WTC11 (cell line): ENCODE data around the gene MEIS1.
A peak's percentile ranks its signal among the peaks of the same experiment; 100 is the strongest.

Experiments used
- CTCF ChIP-seq: fragments of 200-600 bp; IDR thresholded peaks from 2 replicates; pipeline ENCODE4 v1.8.0; 2022; ENCODE audit warnings: antibody characterized with exemption
- ELF4 ChIP-seq: sonication (generic); formaldehyde crosslinking; IDR thresholded peaks from 2 replicates; pipeline ENCODE4 v1.8.1; 2022; ENCODE audit warnings: low read depth, mild to moderate bottlenecking, moderate library complexity, missing genetic modification reagents
- NFE2L1 ChIP-seq: sonication (generic); formaldehyde crosslinking; IDR thresholded peaks from 2 replicates; pipeline ENCODE4 v1.8.1; 2023; ENCODE audit warnings: missing genetic modification reagents
- NR2C2 ChIP-seq: sonication (generic); formaldehyde crosslinking; IDR thresholded peaks from 2 replicates; pipeline ENCODE4 v1.8.0; 2022; ENCODE audit warnings: mild to moderate bottlenecking, missing genetic modification reagents
- SP1 ChIP-seq: sonication (generic); formaldehyde crosslinking; conservative IDR thresholded peaks from 2 replicates; pipeline ENCODE4 v1.8.1; 2022; ENCODE audit warnings: missing genetic modification reagents
- TEAD4 ChIP-seq: sonication (generic); formaldehyde crosslinking; IDR thresholded peaks from 2 replicates; pipeline ENCODE4 v1.8.0; 2022; ENCODE audit warnings: mild to moderate bottlenecking, missing genetic modification reagents
- ZNF121 ChIP-seq: sonication (generic); formaldehyde crosslinking; IDR thresholded peaks from 2 replicates; pipeline ENCODE4 v1.8.0; 2023; ENCODE audit warnings: missing genetic modification reagents
- TF ChIP-seq, protein P1 (sequence below): sonication (generic); formaldehyde crosslinking; IDR thresholded peaks from 2 replicates; pipeline ENCODE4 v1.8.1; 2022; ENCODE audit warnings: missing genetic modification reagents, borderline replicate concordance

DNA sequence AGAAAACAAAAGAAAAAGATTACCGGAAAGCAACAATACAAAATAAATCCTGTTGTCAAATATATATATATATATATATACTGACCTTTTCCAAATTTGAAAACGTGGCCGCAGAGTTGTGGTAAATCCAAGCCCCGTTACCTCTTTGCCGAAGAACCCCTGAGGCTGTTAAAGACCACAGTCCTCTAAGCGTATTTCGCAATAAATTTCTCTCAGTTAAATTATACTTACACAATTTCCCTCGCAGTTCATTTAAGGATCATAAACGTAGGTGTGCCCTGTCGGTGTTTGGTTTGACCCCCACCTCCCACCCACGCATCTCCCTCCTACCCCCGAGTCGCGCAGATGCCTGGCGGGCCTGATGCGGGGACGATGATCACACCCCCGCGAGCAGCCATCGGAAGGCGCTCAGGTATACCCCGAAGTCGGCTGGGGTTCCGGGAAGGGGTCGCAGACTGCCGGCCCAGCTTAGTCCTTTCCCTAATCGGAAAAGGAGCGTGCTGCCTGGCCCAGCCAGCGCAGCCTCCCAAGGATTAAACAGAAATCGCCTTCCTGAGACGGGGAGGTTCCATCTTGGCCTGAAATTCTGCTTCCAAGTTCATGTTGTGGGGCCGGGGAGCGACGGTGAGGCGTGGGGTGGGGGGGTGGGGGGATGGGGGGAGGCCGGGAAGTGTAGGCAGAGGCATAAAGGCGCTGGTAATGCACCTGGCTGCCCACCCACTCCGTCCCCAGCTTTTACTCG lies 2.9 kb upstream of the MEIS1 start:
- TF ChIP-seq SP1 (CRISPR knock-in tag): no peak
- TF ChIP-seq CTCF: no peak
- TF ChIP-seq, protein P1, sequence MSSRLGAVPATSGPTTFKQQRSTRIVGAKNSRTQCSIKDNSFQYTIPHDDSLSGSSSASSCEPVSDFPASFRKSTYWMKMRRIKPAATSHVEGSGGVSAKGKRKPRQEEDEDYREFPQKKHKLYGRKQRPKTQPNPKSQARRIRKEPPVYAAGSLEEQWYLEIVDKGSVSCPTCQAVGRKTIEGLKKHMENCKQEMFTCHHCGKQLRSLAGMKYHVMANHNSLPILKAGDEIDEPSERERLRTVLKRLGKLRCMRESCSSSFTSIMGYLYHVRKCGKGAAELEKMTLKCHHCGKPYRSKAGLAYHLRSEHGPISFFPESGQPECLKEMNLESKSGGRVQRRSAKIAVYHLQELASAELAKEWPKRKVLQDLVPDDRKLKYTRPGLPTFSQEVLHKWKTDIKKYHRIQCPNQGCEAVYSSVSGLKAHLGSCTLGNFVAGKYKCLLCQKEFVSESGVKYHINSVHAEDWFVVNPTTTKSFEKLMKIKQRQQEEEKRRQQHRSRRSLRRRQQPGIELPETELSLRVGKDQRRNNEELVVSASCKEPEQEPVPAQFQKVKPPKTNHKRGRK (CRISPR knock-in tag): no peak
- TF ChIP-seq NFE2L1: no peak
- no peak for TF ChIP-seq TEAD4
- TF ChIP-seq ZNF121 (CRISPR knock-in tag): peak; percentile 89
- no peak for TF ChIP-seq ELF4 (CRISPR knock-in tag)
- TF ChIP-seq NR2C2 (CRISPR knock-in tag): no peak
